CD14-positive monocyte (primary cell): Measurements from ENCODE around the gene SHCBP1. TPM values are rescaled to one million over a fixed set of nuclear protein-coding genes. Genes with fewer than 3 reads are reported as not detected.

ENCODE experiments used
- DNase-seq, 3 donors: peaks; one replicate each; pipeline ENCODE4 v3.0.0-alpha.2; 2011 to 2022
- H2AFZ ChIP-seq: 2 replicates; pipeline ENCODE4 v1.6.0; 2012; ENCODE audit warnings: mild to moderate bottlenecking, low read depth, low read length, inconsistent platforms; ENCODE audit not compliant: insufficient read depth, poor library complexity, severe bottlenecking
- H3K27ac ChIP-seq, 2 donors: 1 replicate in 1 of 2; 2 replicates in 1 of 2; pipeline ENCODE4 v1.5.1; 2012 to 2013; ENCODE audit warnings: low read length in 2 of 2, control low read depth in 1 of 2, inconsistent platforms in 1 of 2, low read depth in 1 of 2, mild to moderate bottlenecking in 1 of 2
- H3K27me3 ChIP-seq, 2 donors: one replicate each; pipeline versions ENCODE4 v1.6.0 to v1.6.1; 2011 to 2013; ENCODE audit warnings: low read length in 2 of 2; ENCODE audit not compliant: control insufficient read depth in 2 of 2, insufficient read depth in 2 of 2
- H3K36me3 ChIP-seq, 2 donors: replicated peaks in 1 of 2; 1 replicate in 1 of 2; 2 replicates in 1 of 2; pipeline versions ENCODE4 v1.5.1 to v1.6.1; 2012 to 2013; ENCODE audit warnings: low read length in 2 of 2, control low read depth in 1 of 2, inconsistent platforms in 1 of 2, mild to moderate bottlenecking in 1 of 2; ENCODE audit not compliant: insufficient read depth in 2 of 2, control insufficient read depth in 1 of 2
- H3K4me1 ChIP-seq, 2 donors: 1 replicate in 1 of 2; 2 replicates in 1 of 2; pipeline versions ENCODE4 v1.5.1 to v1.6.1; 2012 to 2013; ENCODE audit warnings: low read length in 2 of 2, control low read depth in 1 of 2, inconsistent platforms in 1 of 2, mild to moderate bottlenecking in 1 of 2, moderate library complexity in 1 of 2; ENCODE audit not compliant: insufficient read depth in 2 of 2, control insufficient read depth in 1 of 2
- H3K4me2 ChIP-seq: replicated peaks from 2 replicates; pipeline ENCODE3; 2012; ENCODE audit warnings: low read length, moderate library complexity, mild to moderate bottlenecking; ENCODE audit not compliant: poor library complexity, severe bottlenecking; ENCODE audit errors: extremely low read depth
- H3K4me3 ChIP-seq, 3 experiments: fragments of 200-600 bp in 1 of 3; sonication (generic) in 1 of 3; replicated peaks in 1 of 3; 1 replicate in 2 of 3; 2 replicates in 1 of 3; pipeline ENCODE4 v1.5.1; 2011 to 2013; ENCODE audit warnings: low read length in 3 of 3, mild to moderate bottlenecking in 3 of 3, control low read depth in 2 of 3, low read depth in 2 of 3, inconsistent platforms in 1 of 3, moderate library complexity in 1 of 3
- H3K79me2 ChIP-seq: 2 replicates; pipeline ENCODE4 v1.6.0; 2012; ENCODE audit warnings: mild to moderate bottlenecking, control low read depth, inconsistent platforms, low read length, moderate library complexity; ENCODE audit not compliant: insufficient read depth
- H3K9ac ChIP-seq: 2 replicates; pipeline ENCODE4 v1.6.0; 2017; ENCODE audit warnings: low read length, mild to moderate bottlenecking; ENCODE audit not compliant: insufficient read depth, poor library complexity, severe bottlenecking
- H3K9me3 ChIP-seq, 2 donors: replicated peaks in 1 of 2; 1 replicate in 1 of 2; 2 replicates in 1 of 2; pipeline versions ENCODE4 v1.5.1 to v1.6.1; 2012 to 2013; ENCODE audit warnings: low read length in 2 of 2, control low read depth in 1 of 2; ENCODE audit not compliant: control insufficient read depth in 1 of 2, insufficient read depth in 1 of 2
- H4K20me1 ChIP-seq: 2 replicates; pipeline ENCODE4 v1.6.0; 2012; ENCODE audit warnings: mild to moderate bottlenecking, low read length, control low read depth, moderate library complexity; ENCODE audit not compliant: insufficient read depth
- H3K27ac Mint-ChIP-seq, 7 donors: one replicate each; pipeline ENCODE4 v1.8.0; 2020; ENCODE audit warnings: mild to moderate bottlenecking in 7 of 7, mixed read lengths in 7 of 7, moderate library complexity in 6 of 7, inconsistent platforms in 2 of 7
- H3K27me3 Mint-ChIP-seq, 3 donors: one replicate each; pipeline ENCODE4 v1.8.0; 2021 to 2022; ENCODE audit warnings: low read depth in 3 of 3, mild to moderate bottlenecking in 3 of 3, mixed read lengths in 3 of 3, moderate library complexity in 3 of 3, inconsistent platforms in 1 of 3
- H3K36me3 Mint-ChIP-seq, 2 donors: one replicate each; pipeline ENCODE4 v1.8.0; 2020; ENCODE audit warnings: mixed read lengths in 2 of 2, inconsistent platforms in 1 of 2, mild to moderate bottlenecking in 1 of 2
- H3K4me1 Mint-ChIP-seq: one replicate; pipeline ENCODE4 v1.8.0; 2020; ENCODE audit warnings: mild to moderate bottlenecking, mixed read lengths
- H3K4me3 Mint-ChIP-seq, 2 donors: one replicate each; pipeline ENCODE4 v1.8.0; 2020; ENCODE audit warnings: mild to moderate bottlenecking in 2 of 2, mixed read lengths in 2 of 2, moderate library complexity in 1 of 2
- H3K9me3 Mint-ChIP-seq, 7 donors: one replicate each; pipeline ENCODE4 v1.8.0; 2020 to 2022; ENCODE audit warnings: mixed read lengths in 7 of 7, mild to moderate bottlenecking in 6 of 7, moderate library complexity in 6 of 7, inconsistent platforms in 2 of 7
- WGBS: methylation state at CpG from one replicate; pipeline ENCODE4 v1.1.5; 2013; ENCODE audit warnings: missing lambda C conversion rate; ENCODE audit not compliant: insufficient coverage; 5-methylcytosine and 5-hydroxymethylcytosine counted together
- intact Hi-C, 2 donors: fragments of 100-400 bp; cut with micrococcal nuclease; formaldehyde crosslinking; loops; one replicate each; pipeline versions ENCODE4 v1.15.0 to v1.15.1; 2023
- polyA plus RNA-seq, 3 donors: library from polyadenylated mRNA; depleted of rRNA in 1 of 3; unstranded in 2 of 3; stranded (reverse) in 1 of 3; fragments of 300-500 nt in 2 of 3; fragments of >200 nt in 1 of 3; fragmentation: Illumina TruSeq in 2 of 3; gene quantifications; 1 replicate in 2 of 3; 2 replicates in 1 of 3; pipeline ENCODE4 v1.2.3, GENCODE V29; 2012 to 2021
- TF ChIP-seq, protein P1 (sequence below): fragments of 200-600 bp; IDR thresholded peaks from one replicate; pipeline ENCODE4 v1.8.0; 2022; ENCODE audit warnings: antibody characterized with exemption, mild to moderate bottlenecking

The SHCBP1 gene
- polyA plus RNA-seq, 3 donors: 0.45 to 2.3 (median 0.93) TPM

DNA sequence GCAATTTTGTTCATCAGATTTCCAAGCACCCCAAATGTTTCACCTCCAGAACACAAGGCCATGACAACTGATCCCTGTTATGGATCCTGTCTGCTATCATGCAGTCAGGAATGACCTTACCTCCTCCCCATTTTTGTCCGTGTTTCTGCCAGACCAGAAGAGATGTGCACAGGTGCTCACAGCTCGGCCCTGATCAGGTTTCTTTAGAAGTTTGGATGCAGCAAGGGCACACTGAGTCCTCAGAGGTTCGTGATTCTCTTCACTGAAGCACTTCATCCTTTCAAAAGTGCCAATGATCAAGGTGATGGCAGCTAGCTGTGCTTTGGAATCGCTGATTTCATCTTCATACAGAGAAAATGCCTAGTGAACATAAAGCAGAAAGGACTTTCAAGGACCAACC is 40.9 kb upstream of the SHCBP1 start:
- Mint-ChIP-seq H3K36me3 (peaks cover 59 to 86% of the 10 kb centered on the region in 2 donors), H3K9me3 (no peaks in the 10 kb centered on the region), H3K27ac (peak overlapping the region in 3 of 7 donors; percentile 53 to 67 (median 55)), H3K4me3 (no peak overlapping the region), H3K4me1 (peaks cover 26% of the 10 kb centered on the region), H3K27me3 (peaks cover 0 to 2% (median 0%) of the 10 kb centered on the region in 3 donors)
- WGBS: 75% methylated on average over 4 of the region's 4 CpGs
- no peak overlapping the region for H3K9ac ChIP-seq
- no peak overlapping the region for H3K4me2 ChIP-seq
- peak overlapping the region in 1 of 2 donors; percentile 21 for H3K27ac ChIP-seq
- H3K79me2 ChIP-seq: no peaks in the 10 kb centered on the region
- H3K4me1 ChIP-seq: peaks cover 23 to 26% of the 10 kb centered on the region in 2 donors
- H3K27me3 ChIP-seq: no peaks in the 10 kb centered on the region
- H4K20me1 ChIP-seq: peaks cover 3% of the 10 kb centered on the region
- H3K9me3 ChIP-seq: no peaks in the 10 kb centered on the region
- no peak for DNase-seq
- H2AFZ ChIP-seq: no peak overlapping the region
- TF ChIP-seq, protein P1, sequence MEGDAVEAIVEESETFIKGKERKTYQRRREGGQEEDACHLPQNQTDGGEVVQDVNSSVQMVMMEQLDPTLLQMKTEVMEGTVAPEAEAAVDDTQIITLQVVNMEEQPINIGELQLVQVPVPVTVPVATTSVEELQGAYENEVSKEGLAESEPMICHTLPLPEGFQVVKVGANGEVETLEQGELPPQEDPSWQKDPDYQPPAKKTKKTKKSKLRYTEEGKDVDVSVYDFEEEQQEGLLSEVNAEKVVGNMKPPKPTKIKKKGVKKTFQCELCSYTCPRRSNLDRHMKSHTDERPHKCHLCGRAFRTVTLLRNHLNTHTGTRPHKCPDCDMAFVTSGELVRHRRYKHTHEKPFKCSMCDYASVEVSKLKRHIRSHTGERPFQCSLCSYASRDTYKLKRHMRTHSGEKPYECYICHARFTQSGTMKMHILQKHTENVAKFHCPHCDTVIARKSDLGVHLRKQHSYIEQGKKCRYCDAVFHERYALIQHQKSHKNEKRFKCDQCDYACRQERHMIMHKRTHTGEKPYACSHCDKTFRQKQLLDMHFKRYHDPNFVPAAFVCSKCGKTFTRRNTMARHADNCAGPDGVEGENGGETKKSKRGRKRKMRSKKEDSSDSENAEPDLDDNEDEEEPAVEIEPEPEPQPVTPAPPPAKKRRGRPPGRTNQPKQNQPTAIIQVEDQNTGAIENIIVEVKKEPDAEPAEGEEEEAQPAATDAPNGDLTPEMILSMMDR: no peak
- intact Hi-C loops: no loop called here
- H3K4me3 ChIP-seq: no peak overlapping the region
- H3K36me3 ChIP-seq: peaks cover 59 to 84% of the 10 kb centered on the region in 2 donors

DNA sequence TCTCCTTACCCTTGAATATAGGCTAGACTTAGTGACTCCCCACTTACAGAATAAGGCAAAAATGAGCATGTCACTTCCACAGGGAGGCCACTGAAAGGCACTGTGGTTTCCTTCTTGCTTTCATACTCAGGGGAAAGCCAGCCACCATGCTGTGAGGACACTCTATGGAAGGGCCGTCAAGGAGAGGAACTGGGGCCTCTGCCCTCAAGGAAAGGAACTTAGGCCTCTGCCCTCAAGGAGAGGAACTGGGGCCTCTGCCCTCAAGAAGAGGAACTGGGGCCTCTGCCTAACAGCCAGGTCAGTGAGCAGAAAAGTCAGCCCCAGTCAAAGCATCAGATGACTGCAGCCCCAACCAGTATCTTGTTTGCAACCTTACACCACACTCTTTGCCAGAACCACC is 37.7 kb upstream of the SHCBP1 start:
- H3K4me3 Mint-ChIP-seq: peak overlapping the region; percentile 22 to 43
- no peaks in the 10 kb centered on the region for H3K9me3 ChIP-seq
- H3K36me3 ChIP-seq: peaks cover 36 to 57% of the 10 kb centered on the region in 2 donors
- H3K9ac ChIP-seq: no peak overlapping the region
- intact Hi-C loops: no loop called here
- no peak overlapping the region for H2AFZ ChIP-seq
- H3K4me1 ChIP-seq: peaks cover 35 to 36% of the 10 kb centered on the region in 2 donors
- H3K27ac ChIP-seq: peak overlapping the region; percentile 4 to 80
- H3K27ac Mint-ChIP-seq: peak overlapping the region; percentile 84 to 91 (median 89)
- 0% methylated on average over 1 of the region's 1 CpG for WGBS
- peaks cover 0 to 2% (median 0%) of the 10 kb centered on the region in 7 donors for H3K9me3 Mint-ChIP-seq
- H3K36me3 Mint-ChIP-seq: peaks cover 50 to 74% of the 10 kb centered on the region in 2 donors
- peaks cover 36% of the 10 kb centered on the region for H3K4me1 Mint-ChIP-seq
- no peaks in the 10 kb centered on the region for H4K20me1 ChIP-seq
- peak; percentile 89 to 93 (median 89) for DNase-seq
- H3K27me3 Mint-ChIP-seq: no peaks in the 10 kb centered on the region
- TF ChIP-seq, protein P1: peak; percentile 9
- no peaks in the 10 kb centered on the region for H3K27me3 ChIP-seq
- peak overlapping the region; percentile 44 for H3K4me2 ChIP-seq
- peak overlapping the region in 1 of 3 experiments; percentile 34 for H3K4me3 ChIP-seq
- no peaks in the 10 kb centered on the region for H3K79me2 ChIP-seq
